Liver (tissue), 3 donors: ENCODE measurements around the gene PARD3.

ENCODE experiments used
- ATF3 ChIP-seq: IDR thresholded peaks from 2 replicates; pipeline ENCODE4 v1.6.1; 2016; ENCODE audit warnings: antibody characterized with exemption
- CTCF ChIP-seq: fragments of 150-350 bp; IDR thresholded peaks from 2 replicates; pipeline ENCODE4 v1.5.1; 2017; ENCODE audit warnings: improper control_type of control experiment, low read depth, low read length; ENCODE audit not compliant: missing input control
- FOXA1 ChIP-seq: IDR thresholded peaks from 2 replicates; pipeline ENCODE4 v1.6.1; 2016; ENCODE audit warnings: antibody characterized with exemption
- GABPA ChIP-seq, 2 donors: IDR thresholded peaks in 1 of 2; conservative IDR thresholded peaks in 1 of 2; 2 replicates each; pipeline ENCODE4 v1.6.1; 2016; ENCODE audit warnings: antibody characterized with exemption in 2 of 2, mild to moderate bottlenecking in 1 of 2, moderate library complexity in 1 of 2
- HNF4A ChIP-seq, 2 donors: conservative IDR thresholded peaks; 2 replicates each; pipeline ENCODE4 v1.6.1; 2016; ENCODE audit warnings: antibody characterized with exemption in 2 of 2, mild to moderate bottlenecking in 2 of 2
- MAX ChIP-seq: IDR thresholded peaks from 2 replicates; pipeline ENCODE4 v1.6.1; 2016; ENCODE audit warnings: antibody characterized with exemption
- RAD21 ChIP-seq, 2 donors: IDR thresholded peaks; 2 replicates each; pipeline ENCODE4 v1.6.1; 2016; ENCODE audit warnings: antibody characterized with exemption in 2 of 2, mild to moderate bottlenecking in 2 of 2
- REST ChIP-seq: IDR thresholded peaks from 2 replicates; pipeline ENCODE4 v1.6.1; 2016; ENCODE audit warnings: antibody characterized with exemption, mild to moderate bottlenecking
- RXRA ChIP-seq, 2 donors: IDR thresholded peaks; 2 replicates each; pipeline ENCODE4 v1.6.1; 2017 to 2018; ENCODE audit warnings: antibody characterized with exemption in 2 of 2, mild to moderate bottlenecking in 1 of 2
- TAF1 ChIP-seq: conservative IDR thresholded peaks from 2 replicates; pipeline ENCODE4 v1.6.1; 2016; ENCODE audit warnings: antibody characterized with exemption, mild to moderate bottlenecking
- YY1 ChIP-seq: IDR thresholded peaks from 2 replicates; pipeline ENCODE4 v1.6.1; 2016; ENCODE audit warnings: antibody characterized with exemption, mild to moderate bottlenecking
- donor health status: healthy.
- donor health status: healthy.

- TF ChIP-seq ATF3 (no peak), CTCF (no peak), MAX (no peak), RAD21 (IDR thresholded peaks at IDR 0.05) (no peak), HNF4A (conservative IDR thresholded peaks at IDR 0.05) (no peak), RXRA (IDR thresholded peaks at IDR 0.05) (no peak), REST (no peak), TAF1 (no peak), GABPA (IDR thresholded peaks at IDR 0.05 in 1 of 2, conservative IDR thresholded peaks at IDR 0.05 in 1 of 2) (no peak), FOXA1 (no peak), YY1 (no peak)
Observed at GRCh38 chr10:34437906-34438305, 377.2 kb downstream of the PARD3 start.
